ENCODE data around the gene MMEL1.
"Not testable (repeated sequence)": the region's sequence is repeated elsewhere in the genome, so short reads cannot be mapped to it uniquely, and the experiment has no call there.

Gene MMEL1

GRCh38 chr1:2632561-2633361, at the start of gene MMEL1:
TSS of gene MMEL1 (minus strand) at chr1:2633016. CDS start at chr1:2629484, 3,532 bp downstream.
- DNase-seq (ENCODE audit: low read depth, low spot score), result no peak

GRCh38 chr1:2676726-2677125, 43.9 kb upstream of the MMEL1 start:
- not testable (repeated sequence) for DNase-seq (ENCODE audit: low read depth, low spot score)

- DNase-seq (ENCODE audit: low read depth, low spot score), result not testable (repeated sequence)
Observed at GRCh38 chr1:2671656-2672055, 38.8 kb upstream of the MMEL1 start.

- not testable (repeated sequence) for DNase-seq (ENCODE audit: low read depth, low spot score)
Observed at GRCh38 chr1:2659806-2660205, 27.0 kb upstream of the MMEL1 start.

GRCh38 chr1:2657909-2658308, 25.1 kb upstream of the MMEL1 start:
- DNase-seq (ENCODE audit: low read depth, low spot score), result not testable (repeated sequence)

GRCh38 chr1:2657124-2657523, 24.3 kb upstream of the MMEL1 start:
- DNase-seq (ENCODE audit: low read depth, low spot score), result not testable (repeated sequence)

- not testable (repeated sequence) for DNase-seq (ENCODE audit: low read depth, low spot score)
Observed at GRCh38 chr1:2655598-2656434, 23.0 kb upstream of the MMEL1 start.

- not testable (repeated sequence) for DNase-seq (ENCODE audit: low read depth, low spot score)
Observed at GRCh38 chr1:2654443-2654948, 21.7 kb upstream of the MMEL1 start.

- not testable (repeated sequence) for DNase-seq (ENCODE audit: low read depth, low spot score)
Observed at GRCh38 chr1:2653741-2654442, 21.1 kb upstream of the MMEL1 start.

GRCh38 chr1:2652926-2653571, 20.2 kb upstream of the MMEL1 start:
- not testable (repeated sequence) for DNase-seq (ENCODE audit: low read depth, low spot score)

- DNase-seq (ENCODE audit: low read depth, low spot score), result not testable (repeated sequence)
Observed at GRCh38 chr1:2652152-2652925, 19.5 kb upstream of the MMEL1 start.

GRCh38 chr1:2650967-2651645, 18.3 kb upstream of the MMEL1 start:
- DNase-seq (ENCODE audit: low read depth, low spot score), result no peak

- DNase-seq (ENCODE audit: low read depth, low spot score), result no peak
Observed at GRCh38 chr1:2646837-2647236, 14.0 kb upstream of the MMEL1 start.

- DNase-seq (ENCODE audit: low read depth, low spot score), result no peak
Observed at GRCh38 chr1:2645776-2646175, 13.0 kb upstream of the MMEL1 start.

GRCh38 chr1:2645143-2645542, 12.3 kb upstream of the MMEL1 start:
- DNase-seq (ENCODE audit: low read depth, low spot score), result no peak

- no peak for DNase-seq (ENCODE audit: low read depth, low spot score)
Observed at GRCh38 chr1:2644591-2645101, 11.8 kb upstream of the MMEL1 start.

- DNase-seq (ENCODE audit: low read depth, low spot score), result no peak
Observed at GRCh38 chr1:2644171-2644570, 11.4 kb upstream of the MMEL1 start.

- no peak for DNase-seq (ENCODE audit: low read depth, low spot score)
Observed at GRCh38 chr1:2643414-2644077, 10.7 kb upstream of the MMEL1 start.
